ENCODE results near the gene WDR48.

WDR48 gene

DNA sequence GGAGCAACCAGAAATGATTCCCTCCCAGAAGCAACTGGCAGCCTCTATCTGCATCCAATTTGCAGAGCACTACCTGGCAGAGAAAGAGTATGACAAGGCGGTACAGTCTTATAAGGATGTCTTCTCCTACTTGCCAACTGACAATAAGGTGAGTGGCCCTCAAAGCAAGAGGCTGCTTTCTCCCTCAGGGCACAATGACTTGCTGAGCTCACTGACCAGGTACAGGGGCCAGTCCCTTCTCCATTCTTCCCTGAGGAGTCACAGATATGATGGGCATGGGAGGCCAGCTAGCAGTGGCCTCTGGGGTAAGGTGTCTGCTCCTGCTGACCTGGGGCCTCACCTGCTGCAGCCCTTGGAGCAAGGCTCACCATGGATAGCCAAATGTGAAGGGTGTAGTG is 81.3 kb downstream of the WDR48 start:
- ATAC-seq (replicated peaks; ENCODE audit: extremely low read depth, poor library complexity, severe bottlenecking), result no peak
- no peaks in the 10 kb centered on the region for H3K9me3 Mint-ChIP-seq
- peaks cover 11% of the 10 kb centered on the region for H3K36me3 Mint-ChIP-seq (ENCODE audit: insufficient read depth)
- H3K4me3 Mint-ChIP-seq, result no peak overlapping the region
- H3K27ac Mint-ChIP-seq (ENCODE audit: low read depth), result no peak overlapping the region
- peaks cover 4% of the 10 kb centered on the region for H3K4me1 Mint-ChIP-seq
- no peaks in the 10 kb centered on the region for H3K27me3 Mint-ChIP-seq
- no peak for DNase-seq (ENCODE audit: low spot score in 2 of 2)

DNA sequence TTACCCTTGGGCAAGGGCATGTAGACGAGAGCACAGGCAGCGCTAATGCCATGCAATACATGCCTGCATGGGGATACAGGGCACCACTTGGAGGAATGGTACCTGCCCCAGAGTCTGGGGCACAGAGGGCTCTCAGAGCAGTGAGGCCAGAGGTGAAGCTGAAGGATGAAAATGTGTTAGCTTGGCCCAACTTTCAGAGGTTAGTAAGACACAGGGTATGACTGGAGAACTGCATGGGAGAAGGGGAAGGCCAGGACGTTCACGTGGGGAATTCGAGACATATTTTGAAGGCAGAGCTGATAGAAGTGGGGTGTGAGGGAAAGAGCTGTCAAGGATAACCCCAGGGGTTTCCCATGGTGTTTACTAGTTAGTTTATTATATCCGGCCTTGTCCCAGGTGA is 82.0 kb downstream of the WDR48 start:
- Mint-ChIP-seq H3K36me3 (ENCODE audit: insufficient read depth) (peaks cover 16% of the 10 kb centered on the region), H3K27ac (ENCODE audit: low read depth) (no peak overlapping the region), H3K4me1 (no peaks in the 10 kb centered on the region), H3K27me3 (no peaks in the 10 kb centered on the region), H3K9me3 (no peaks in the 10 kb centered on the region), H3K4me3 (no peak overlapping the region)
- DNase-seq (ENCODE audit: low spot score in 2 of 2), result no peak
- no peak for ATAC-seq (replicated peaks; ENCODE audit: extremely low read depth, poor library complexity, severe bottlenecking)

DNA sequence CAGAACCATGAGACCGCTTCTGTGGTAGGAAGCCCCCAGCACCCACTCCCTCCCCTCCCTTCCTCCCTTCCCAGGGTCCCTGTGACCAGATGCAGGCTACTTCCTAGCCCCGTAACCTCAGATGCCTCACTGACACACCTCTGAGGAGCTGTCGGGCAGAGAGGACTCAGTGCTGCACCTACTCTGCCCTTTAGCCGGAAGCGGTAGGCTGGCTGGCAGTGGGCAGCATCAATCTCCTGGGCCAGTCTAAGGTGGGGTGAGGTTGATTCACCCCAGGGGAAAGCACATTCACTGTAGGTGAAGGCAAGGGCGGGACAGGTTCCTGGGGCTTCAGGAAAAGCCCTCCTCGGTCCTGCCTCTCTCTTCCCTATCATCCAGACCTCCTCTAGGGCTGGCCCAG is 82.5 kb downstream of the WDR48 start:
- Mint-ChIP-seq H3K27ac (ENCODE audit: low read depth) (no peak overlapping the region), H3K36me3 (ENCODE audit: insufficient read depth) (peaks cover 18% of the 10 kb centered on the region), H3K9me3 (no peaks in the 10 kb centered on the region), H3K27me3 (no peaks in the 10 kb centered on the region), H3K4me3 (no peak overlapping the region), H3K4me1 (no peaks in the 10 kb centered on the region)
- ATAC-seq (replicated peaks; ENCODE audit: extremely low read depth, poor library complexity, severe bottlenecking), result no peak
- no peak for DNase-seq (ENCODE audit: low spot score in 2 of 2)

DNA sequence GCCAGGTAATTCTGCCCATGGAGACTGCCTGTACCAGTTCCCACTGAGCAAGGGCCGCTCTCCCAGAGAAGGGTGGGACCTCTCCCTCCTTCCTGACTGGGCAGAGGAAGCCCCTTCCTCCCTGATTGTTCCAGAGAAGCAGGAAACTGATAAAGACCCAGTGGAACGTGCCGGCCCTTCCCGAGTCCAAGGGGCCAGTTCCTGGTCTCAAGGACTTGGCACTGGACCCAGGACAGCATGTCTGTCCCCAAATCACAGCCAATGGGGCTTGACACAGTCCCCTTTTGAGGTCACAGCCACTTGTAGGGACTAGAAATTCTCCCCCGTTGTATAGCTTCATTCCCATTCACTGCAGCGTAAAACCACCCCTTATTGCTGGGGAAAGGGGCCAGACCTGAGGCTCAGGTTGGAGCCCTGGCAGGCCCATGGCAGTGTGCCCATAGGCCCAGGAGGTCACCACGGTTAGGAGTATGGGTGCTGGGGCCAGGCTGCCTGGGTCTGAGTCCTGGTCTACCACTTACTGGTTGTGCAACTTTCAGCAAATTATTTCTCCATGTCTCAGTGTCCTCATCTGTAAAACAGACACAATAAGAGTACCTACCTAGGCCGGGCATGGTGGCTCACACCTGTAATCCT is 83.5 kb downstream of the WDR48 start:
- no peaks in the 10 kb centered on the region for H3K9me3 Mint-ChIP-seq
- ATAC-seq (replicated peaks; ENCODE audit: extremely low read depth, poor library complexity, severe bottlenecking), result no peak
- H3K4me3 Mint-ChIP-seq, result no peak overlapping the region
- H3K27me3 Mint-ChIP-seq, result no peaks in the 10 kb centered on the region
- no peaks in the 10 kb centered on the region for H3K4me1 Mint-ChIP-seq
- DNase-seq (ENCODE audit: low spot score in 2 of 2), result no peak
- no peak overlapping the region for H3K27ac Mint-ChIP-seq (ENCODE audit: low read depth)
- H3K36me3 Mint-ChIP-seq (ENCODE audit: insufficient read depth), result peaks cover 25% of the 10 kb centered on the region

DNA sequence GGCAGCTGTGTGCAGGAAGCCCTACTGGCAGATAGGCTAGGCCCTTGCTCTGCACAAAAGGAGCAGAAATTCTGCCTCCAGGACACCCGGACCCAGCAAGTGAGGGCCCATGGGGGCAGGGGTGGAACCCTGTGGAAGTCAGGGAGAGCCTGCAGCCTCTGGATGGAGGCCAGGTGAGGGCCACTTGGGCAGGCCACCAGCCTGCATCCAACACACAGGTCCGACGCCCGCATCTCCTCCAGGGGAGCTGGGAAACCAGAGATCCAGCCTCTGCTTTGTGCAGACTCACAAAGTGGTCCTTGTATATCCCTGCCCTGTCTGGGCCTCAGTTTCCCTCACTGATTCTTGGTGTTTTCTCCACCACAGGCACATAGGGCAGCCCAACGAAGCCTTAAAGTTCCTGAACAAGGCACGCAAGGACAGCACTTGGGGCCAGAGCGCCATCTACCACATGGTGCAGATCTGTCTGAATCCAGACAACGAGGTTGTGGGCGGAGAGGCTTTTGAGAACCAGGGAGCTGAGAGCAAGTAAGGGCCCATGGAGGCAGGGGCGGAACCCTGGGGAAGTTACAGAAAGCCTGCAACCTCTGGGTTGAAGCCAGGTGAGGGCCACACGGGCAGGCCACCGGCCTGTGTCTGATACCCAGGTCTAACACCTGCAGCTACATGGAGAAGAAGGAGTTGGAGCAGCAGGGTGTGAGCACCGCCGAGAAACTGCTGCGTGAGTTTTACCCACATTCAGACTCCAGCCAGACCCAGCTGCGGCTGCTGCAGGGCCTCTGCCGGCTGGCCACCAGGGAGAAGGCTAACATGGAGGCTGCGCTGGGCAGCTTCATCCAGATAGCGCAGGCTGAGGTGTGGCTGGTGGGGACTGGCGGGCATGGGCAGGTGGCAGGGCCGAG is 85.0 kb downstream of the WDR48 start:
- H3K27ac Mint-ChIP-seq (ENCODE audit: low read depth), result peak overlapping the region; percentile 70
- H3K9me3 Mint-ChIP-seq, result no peaks in the 10 kb centered on the region
- H3K4me1 Mint-ChIP-seq, result peaks cover 4% of the 10 kb centered on the region
- ATAC-seq (replicated peaks; ENCODE audit: extremely low read depth, poor library complexity, severe bottlenecking), result no peak
- H3K4me3 Mint-ChIP-seq, result no peak overlapping the region
- H3K36me3 Mint-ChIP-seq (ENCODE audit: insufficient read depth), result peaks cover 37% of the 10 kb centered on the region
- DNase-seq (ENCODE audit: low spot score in 2 of 2), result no peak
- no peaks in the 10 kb centered on the region for H3K27me3 Mint-ChIP-seq

DNA sequence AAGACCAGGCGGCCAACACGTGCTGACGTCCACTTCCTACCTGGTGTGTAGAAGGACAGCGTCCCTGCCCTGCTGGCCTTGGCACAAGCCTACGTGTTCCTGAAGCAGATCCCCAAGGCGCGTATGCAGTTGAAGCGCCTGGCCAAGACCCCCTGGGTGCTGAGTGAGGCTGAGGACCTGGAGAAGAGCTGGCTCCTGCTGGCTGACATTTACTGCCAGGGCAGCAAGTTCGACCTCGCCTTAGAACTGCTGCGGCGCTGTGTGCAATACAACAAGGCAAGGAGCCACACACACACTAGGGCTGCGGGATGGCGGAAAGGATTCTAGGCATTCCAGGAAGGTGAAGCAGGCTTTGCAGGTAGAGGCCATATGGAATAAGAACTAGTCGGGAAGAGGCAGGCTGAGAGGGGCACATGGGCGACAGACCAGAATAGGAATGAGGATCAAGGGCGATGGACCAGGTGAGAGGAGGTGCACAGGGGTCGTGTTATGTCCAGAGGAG is 85.7 kb downstream of the WDR48 start:
- H3K4me3 Mint-ChIP-seq, result no peak overlapping the region
- H3K36me3 Mint-ChIP-seq (ENCODE audit: insufficient read depth), result peaks cover 44% of the 10 kb centered on the region
- no peak for ATAC-seq (replicated peaks; ENCODE audit: extremely low read depth, poor library complexity, severe bottlenecking)
- H3K27ac Mint-ChIP-seq (ENCODE audit: low read depth), result peak overlapping the region; percentile 70
- H3K4me1 Mint-ChIP-seq, result peaks cover 7% of the 10 kb centered on the region
- no peaks in the 10 kb centered on the region for H3K9me3 Mint-ChIP-seq
- no peak for DNase-seq (ENCODE audit: low spot score in 2 of 2)
- H3K27me3 Mint-ChIP-seq, result no peaks in the 10 kb centered on the region

DNA sequence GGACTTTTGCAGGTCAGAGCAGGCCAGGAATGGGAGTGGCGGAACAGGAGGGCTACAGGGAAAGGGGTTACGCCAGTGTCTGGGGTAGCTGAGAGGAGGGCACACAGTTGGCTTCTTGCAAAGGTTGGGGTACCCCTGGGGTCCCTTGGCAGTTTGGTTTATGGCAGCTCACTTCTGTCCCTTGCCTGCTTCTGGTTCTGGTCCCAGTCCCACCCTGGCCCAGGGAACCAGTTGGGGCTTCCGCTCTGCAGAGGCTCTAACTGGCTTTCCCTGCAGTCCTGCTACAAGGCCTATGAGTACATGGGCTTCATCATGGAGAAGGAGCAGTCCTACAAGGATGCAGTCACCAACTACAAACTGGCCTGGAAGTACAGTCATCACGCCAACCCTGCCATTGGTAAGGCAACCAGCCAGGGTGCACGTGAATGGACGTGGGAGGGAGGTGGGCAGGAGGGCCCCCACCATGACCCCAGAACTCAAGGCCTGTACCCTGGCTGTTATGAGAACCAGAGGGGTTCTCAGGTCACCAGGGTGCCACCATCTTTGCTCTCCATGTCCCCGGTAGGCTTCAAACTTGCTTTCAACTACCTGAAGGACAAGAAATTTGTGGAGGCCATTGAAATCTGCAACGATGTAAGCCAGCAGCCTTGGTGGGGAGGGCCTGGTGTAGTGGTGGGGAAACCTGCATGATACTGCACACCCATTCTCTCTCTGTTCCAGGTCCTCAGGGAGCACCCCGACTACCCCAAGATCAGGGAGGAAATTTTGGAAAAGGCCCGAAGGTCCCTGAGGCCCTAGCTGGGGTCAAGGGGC is 86.4 kb downstream of the WDR48 start:
- Mint-ChIP-seq H3K9me3 (no peaks in the 10 kb centered on the region), H3K27me3 (no peaks in the 10 kb centered on the region), H3K27ac (ENCODE audit: low read depth) (peak overlapping the region; percentile 70), H3K4me3 (no peak overlapping the region), H3K36me3 (ENCODE audit: insufficient read depth) (peaks cover 50% of the 10 kb centered on the region), H3K4me1 (peaks cover 10% of the 10 kb centered on the region)
- DNase-seq (ENCODE audit: low spot score in 2 of 2) (no peak), ATAC-seq (replicated peaks; ENCODE audit: extremely low read depth, poor library complexity, severe bottlenecking) (no peak)

DNA sequence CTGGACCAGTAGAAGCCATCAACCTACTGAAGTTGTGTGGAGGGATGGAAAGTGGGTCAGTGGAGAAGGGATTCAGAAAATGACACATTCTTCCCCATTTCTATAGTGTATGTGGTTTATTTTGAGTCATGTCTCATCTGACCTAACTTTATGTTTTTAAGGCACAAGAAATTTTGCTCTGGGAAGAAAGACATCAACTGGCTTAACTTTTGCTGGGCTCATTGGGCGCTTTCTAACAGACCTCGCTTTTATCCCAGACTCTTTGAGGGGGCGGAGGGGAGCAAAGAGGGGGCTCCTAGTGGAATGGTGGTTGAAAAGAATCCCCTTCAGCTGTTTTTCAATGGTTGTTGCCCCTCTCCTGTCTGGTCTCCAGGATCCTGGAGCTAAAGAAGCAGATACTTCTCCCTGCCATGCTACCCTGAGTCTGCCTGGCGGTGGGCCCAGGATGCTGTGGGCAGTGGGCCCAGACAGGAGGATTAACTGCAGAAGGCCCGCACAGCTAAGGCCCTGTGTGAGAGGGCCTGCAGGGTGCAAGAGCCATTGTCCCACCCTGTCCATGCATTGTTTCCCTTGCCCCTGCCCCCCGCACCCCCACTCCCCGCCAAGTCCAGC is 87.1 kb downstream of the WDR48 start:
- H3K27me3 Mint-ChIP-seq, result no peaks in the 10 kb centered on the region
- no peak overlapping the region for H3K4me3 Mint-ChIP-seq
- ATAC-seq (replicated peaks; ENCODE audit: extremely low read depth, poor library complexity, severe bottlenecking) (no peak), DNase-seq (ENCODE audit: low spot score in 2 of 2) (no peak)
- peaks cover 57% of the 10 kb centered on the region for H3K36me3 Mint-ChIP-seq (ENCODE audit: insufficient read depth)
- peak overlapping the region; percentile 49 for H3K27ac Mint-ChIP-seq (ENCODE audit: low read depth)
- no peaks in the 10 kb centered on the region for H3K9me3 Mint-ChIP-seq
- peaks cover 10% of the 10 kb centered on the region for H3K4me1 Mint-ChIP-seq

DNA sequence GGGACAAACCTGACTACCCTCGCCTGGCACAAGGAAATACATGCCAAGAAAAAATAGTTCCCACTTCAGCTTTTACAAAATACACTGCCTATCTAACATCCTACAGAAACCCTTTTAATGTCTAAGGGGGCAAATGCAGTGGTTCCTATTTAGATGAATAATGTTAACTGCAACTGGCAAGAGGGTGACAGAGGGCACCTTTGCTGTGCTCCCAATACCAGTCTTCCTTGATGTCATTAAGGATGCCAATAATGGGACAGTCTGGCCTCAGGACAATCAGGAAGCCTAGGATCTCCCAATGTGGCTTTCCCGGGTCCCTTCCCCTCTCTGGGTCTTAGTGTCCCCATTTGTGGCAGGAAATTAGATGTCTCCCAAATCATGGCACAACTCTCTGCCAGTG is 87.6 kb downstream of the WDR48 start:
- ATAC-seq (replicated peaks; ENCODE audit: extremely low read depth, poor library complexity, severe bottlenecking) (no peak), DNase-seq (ENCODE audit: low spot score in 2 of 2) (no peak)
- Mint-ChIP-seq H3K27me3 (no peaks in the 10 kb centered on the region), H3K9me3 (no peaks in the 10 kb centered on the region), H3K36me3 (ENCODE audit: insufficient read depth) (peaks cover 61% of the 10 kb centered on the region), H3K27ac (ENCODE audit: low read depth) (peak overlapping the region; percentile 49), H3K4me1 (peaks cover 11% of the 10 kb centered on the region), H3K4me3 (no peak overlapping the region)

DNA sequence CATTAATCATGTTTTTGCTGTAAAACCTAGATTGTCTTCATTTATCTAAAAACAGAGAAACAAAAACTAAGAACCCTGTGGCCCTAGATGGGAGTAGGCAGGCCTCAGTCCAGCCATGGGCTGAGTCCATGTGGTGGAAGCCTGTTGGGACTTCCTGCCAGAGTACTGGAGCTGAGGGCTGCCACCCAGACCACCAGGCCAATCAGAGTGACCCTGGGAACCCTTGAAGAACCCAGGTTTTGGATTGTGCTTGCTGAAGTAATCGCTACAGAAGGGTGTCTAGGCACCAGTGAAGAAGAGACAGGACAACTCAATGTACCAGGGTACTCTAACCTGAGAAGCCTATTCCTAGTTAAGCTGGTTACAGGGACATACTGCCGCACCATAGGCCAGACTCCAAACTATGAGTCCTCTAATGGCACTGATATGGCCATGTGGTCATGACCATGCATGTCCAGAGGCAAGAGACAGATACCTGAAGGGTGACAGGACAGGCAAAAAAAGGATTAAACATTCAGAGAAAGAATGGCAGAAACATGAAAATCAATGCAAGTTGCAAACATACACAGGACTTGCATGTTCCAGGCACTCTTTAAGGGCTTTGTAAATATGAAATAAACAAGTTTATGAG is 88.6 kb downstream of the WDR48 start:
- H3K27ac Mint-ChIP-seq (ENCODE audit: low read depth), result no peak overlapping the region
- DNase-seq (ENCODE audit: low spot score in 2 of 2) (no peak), ATAC-seq (replicated peaks; ENCODE audit: extremely low read depth, poor library complexity, severe bottlenecking) (no peak)
- H3K9me3 Mint-ChIP-seq, result no peaks in the 10 kb centered on the region
- H3K4me1 Mint-ChIP-seq, result peaks cover 16% of the 10 kb centered on the region
- no peaks in the 10 kb centered on the region for H3K27me3 Mint-ChIP-seq
- peaks cover 64% of the 10 kb centered on the region for H3K36me3 Mint-ChIP-seq (ENCODE audit: insufficient read depth)
- no peak overlapping the region for H3K4me3 Mint-ChIP-seq

DNA sequence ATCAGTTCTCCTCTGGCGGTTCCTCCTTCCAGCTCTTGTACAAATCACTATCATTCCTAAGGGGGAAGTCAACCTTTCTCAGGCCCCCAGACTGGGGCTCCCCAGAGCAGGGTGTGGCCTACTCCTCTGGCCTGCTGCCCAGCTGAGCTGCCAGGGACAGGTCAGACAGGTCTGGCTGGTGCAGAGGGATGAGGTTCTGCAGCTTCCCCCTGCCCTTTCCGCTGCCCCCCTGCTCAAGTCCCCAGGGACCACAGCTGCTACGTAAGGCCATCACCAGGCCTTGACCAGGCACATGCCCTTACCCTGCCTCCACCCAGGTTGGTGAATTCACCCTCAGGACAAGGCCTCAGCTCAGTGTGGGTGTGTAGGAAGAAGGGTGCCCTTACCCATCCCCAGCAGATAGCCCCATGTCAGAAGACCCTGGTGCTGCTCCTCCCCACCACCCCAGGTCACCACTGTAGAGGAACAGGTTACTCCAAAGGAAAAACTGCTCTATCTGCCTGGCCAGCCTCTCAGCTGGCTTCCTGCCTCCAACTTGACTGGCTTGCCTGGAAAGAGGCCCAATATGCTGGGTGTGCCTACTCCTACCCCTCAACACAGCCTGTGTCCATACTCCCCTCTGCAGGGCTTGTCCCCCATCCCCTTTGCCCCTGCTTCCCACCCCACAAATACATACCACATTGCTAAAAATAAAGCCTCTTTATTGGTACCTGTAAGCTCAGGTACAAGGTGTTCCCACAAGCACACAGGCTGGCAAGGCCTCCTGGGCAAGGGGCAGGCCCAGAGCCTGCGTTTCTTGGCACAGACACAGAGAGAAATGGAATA is 89.6 kb downstream of the WDR48 start:
- peaks cover 70% of the 10 kb centered on the region for H3K36me3 Mint-ChIP-seq (ENCODE audit: insufficient read depth)
- H3K27me3 Mint-ChIP-seq, result no peaks in the 10 kb centered on the region
- no peak for ATAC-seq (replicated peaks; ENCODE audit: extremely low read depth, poor library complexity, severe bottlenecking)
- H3K4me3 Mint-ChIP-seq, result peak overlapping the region; percentile 29
- H3K27ac Mint-ChIP-seq (ENCODE audit: low read depth), result peak overlapping the region; percentile 67
- no peaks in the 10 kb centered on the region for H3K9me3 Mint-ChIP-seq
- DNase-seq (ENCODE audit: low spot score in 2 of 2), result no peak
- peaks cover 26% of the 10 kb centered on the region for H3K4me1 Mint-ChIP-seq
